GM23248 (cell line): ENCODE data around the gene CHST5.

Experiments
- EZH2 ChIP-seq: fragments of 200-600 bp; sonication (generic); IDR thresholded peaks from 2 replicates; pipeline ENCODE4 v1.6.1; 2018; ENCODE audit warnings: antibody characterized with exemption, mild to moderate bottlenecking; ENCODE audit not compliant: insufficient read depth, poor library complexity, severe bottlenecking
- EZH2phosphoT487 ChIP-seq: fragments of 200-600 bp; sonication (generic); IDR thresholded peaks from 2 replicates; pipeline ENCODE4 v1.6.1; 2018; ENCODE audit warnings: antibody characterized with exemption, moderate library complexity, mild to moderate bottlenecking, low read depth; ENCODE audit not compliant: insufficient read depth

DNA sequence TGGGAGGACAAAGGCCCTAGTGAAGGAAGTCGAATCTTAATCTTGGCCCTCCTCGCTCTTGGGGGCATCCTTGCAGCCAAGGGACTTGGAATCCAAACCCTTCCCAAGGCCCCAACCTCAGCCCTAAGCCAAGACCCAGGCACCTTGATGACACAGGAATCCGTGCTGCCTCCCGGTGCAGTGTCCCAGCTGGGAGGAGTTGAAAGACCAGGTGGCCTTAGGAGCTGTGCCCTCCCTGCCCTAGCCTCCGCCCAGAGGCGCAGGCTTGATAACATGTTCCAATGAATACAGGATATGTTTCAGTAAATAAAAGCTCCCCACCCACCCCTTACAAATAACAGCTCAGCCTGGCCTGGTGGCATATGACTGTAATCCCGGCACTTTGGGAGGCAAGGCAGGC, at the start of gene CHST5:
- no peak for TF ChIP-seq EZH2
- no peak for TF ChIP-seq EZH2phosphoT487
